Measurements from ENCODE around the gene C10orf67. TPM values are rescaled to one million over a fixed set of nuclear protein-coding genes. Genes with fewer than 3 reads are reported as not detected.

The C10orf67 gene
- polyA plus RNA-seq, 3 donors: 0.45 TPM; not detected in 2

- 34 to 47% (median 44%) methylated on average over 12 of the region's 12 CpGs for WGBS, 3 donors
Observed at GRCh38 chr10:23157691-23158369, 186.8 kb downstream of the C10orf67 start.

DNA sequence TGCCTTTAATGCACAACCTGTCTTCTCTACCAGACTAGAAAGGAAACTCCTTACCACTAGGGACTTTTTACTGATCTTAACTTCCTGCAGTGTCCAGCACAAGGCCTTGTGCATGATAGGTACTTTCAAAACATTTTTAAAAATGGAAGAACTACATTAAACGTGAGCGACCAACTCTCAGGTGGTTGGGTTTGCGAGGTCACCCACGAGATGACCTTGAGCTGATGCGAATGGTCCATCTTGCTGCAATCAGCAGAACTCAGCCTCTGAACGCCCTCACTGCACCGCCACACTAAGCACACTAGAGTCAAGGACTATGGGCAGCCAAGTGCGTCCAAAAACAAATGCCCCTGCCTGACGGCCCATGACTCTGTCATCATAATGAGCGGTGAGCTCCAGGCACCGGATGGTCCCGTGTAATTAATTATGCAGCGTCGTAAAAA is 187.3 kb downstream of the C10orf67 start:
- WGBS, 3 donors: 30 to 61% (median 55%) methylated on average over 14 of the region's 14 CpGs
- H3K27ac ChIP-seq (ENCODE audit: low read depth, low read length): no peak overlapping the region

More at GRCh38 chr10:23157691-23158369, 186.8 kb downstream of the C10orf67 start:
- no peak overlapping the region for H3K27ac ChIP-seq (ENCODE audit: low read depth, low read length)

DNA sequence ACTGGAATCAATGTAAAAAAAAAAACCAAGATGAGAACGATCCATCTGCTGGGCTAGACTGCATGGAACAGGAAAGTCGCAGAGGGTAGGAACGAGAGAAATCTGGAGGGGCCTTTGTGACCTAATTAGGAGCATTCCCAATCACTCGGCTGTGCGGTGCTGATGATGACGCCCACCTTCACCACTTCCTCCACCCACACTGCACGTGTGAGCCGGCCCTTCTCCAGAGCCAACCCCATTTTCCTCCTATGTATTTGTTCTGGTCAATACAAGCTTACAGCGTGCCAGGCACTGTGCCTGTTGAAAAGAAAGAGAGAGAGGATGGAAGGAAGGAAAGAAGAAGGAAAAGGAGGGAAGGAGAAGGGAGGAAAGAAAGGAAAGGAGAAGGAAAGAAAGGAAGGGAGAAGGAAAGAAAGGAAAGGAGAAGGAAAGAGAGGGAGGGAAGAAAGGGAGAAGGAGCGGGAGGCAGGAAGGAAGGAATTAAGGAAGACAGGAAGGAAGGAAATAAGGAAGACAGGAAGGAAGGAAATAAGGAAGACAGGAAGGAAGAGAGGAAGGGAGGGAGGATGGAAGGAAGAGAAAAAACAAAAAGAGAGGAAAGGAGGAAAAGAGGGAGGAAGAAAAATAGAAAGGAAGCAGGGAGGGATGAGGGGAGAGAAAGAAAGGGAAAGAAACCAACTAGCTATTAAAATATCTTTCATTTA is 188.0 kb downstream of the C10orf67 start:
- WGBS, 3 donors: 59 to 65% (median 65%) methylated on average over 10 of the region's 10 CpGs
- no peak overlapping the region for H3K27ac ChIP-seq (ENCODE audit: low read depth, low read length)

- 76 to 83% (median 82%) methylated on average over 7 of the region's 7 CpGs for WGBS, 3 donors
- no peak overlapping the region for H3K27ac ChIP-seq (ENCODE audit: low read depth, low read length)
Observed at GRCh38 chr10:23155169-23155568, 189.4 kb downstream of the C10orf67 start.

Other genes starting within 250 kb of the C10orf67 start
- 10 to 100 TPM in 2 of 3 donors, 1 to 10 TPM in 1; 4.7 to 39.4 (median 23.3) TPM for gene MSRB2, start 249.2 kb downstream of the C10orf67 start, polyA plus RNA-seq
- 10 to 100 TPM in 1 of 3 donors, not detected in 2; 16.2 TPM for gene PTF1A, start 152.5 kb downstream of the C10orf67 start, polyA plus RNA-seq
- gene OTUD1, start 94.3 kb upstream of the C10orf67 start, polyA plus RNA-seq: 10 to 100 TPM in 1 of 3 donors, 1 to 10 TPM in 2; 3.6 to 11.8 (median 8.8) TPM

Data from adipose tissue (tissue), 3 donors.